Endothelial cell (in vitro differentiated cells): ENCODE data around the gene SFN. TPM values are rescaled to one million over a fixed set of nuclear protein-coding genes. Genes with fewer than 3 reads are reported as not detected.
"Not testable (repeated sequence)": the region's sequence is repeated elsewhere in the genome, so short reads cannot be mapped to it uniquely, and the experiment has no call there.

Experiments
- DNase-seq: peaks from one replicate; pipeline ENCODE4 v3.0.0; 2021; ENCODE audit warnings: low spot score
- H3K27ac Mint-ChIP-seq: one replicate; pipeline ENCODE4 v1.8.0; 2021; ENCODE audit warnings: mixed read lengths, inconsistent platforms; ENCODE audit not compliant: unreplicated experiment
- H3K27me3 Mint-ChIP-seq: one replicate; pipeline ENCODE4 v1.8.0; 2021; ENCODE audit warnings: mild to moderate bottlenecking, moderate library complexity, mixed read lengths, inconsistent platforms; ENCODE audit not compliant: unreplicated experiment
- H3K36me3 Mint-ChIP-seq: one replicate; pipeline ENCODE4 v1.8.0; 2021; ENCODE audit warnings: mild to moderate bottlenecking, low read depth, mixed read lengths, inconsistent platforms; ENCODE audit not compliant: unreplicated experiment
- H3K4me1 Mint-ChIP-seq: one replicate; pipeline ENCODE4 v1.8.0; 2021; ENCODE audit warnings: mild to moderate bottlenecking, mixed read lengths, inconsistent platforms; ENCODE audit not compliant: unreplicated experiment
- H3K4me3 Mint-ChIP-seq: one replicate; pipeline ENCODE4 v1.8.0; 2021; ENCODE audit warnings: mild to moderate bottlenecking, mixed read lengths, inconsistent platforms; ENCODE audit not compliant: unreplicated experiment
- H3K9me3 Mint-ChIP-seq: one replicate; pipeline ENCODE4 v1.8.0; 2021; ENCODE audit warnings: mixed read lengths, inconsistent platforms; ENCODE audit not compliant: unreplicated experiment
- CTCF ChIP-seq: fragments of 200-600 bp; sonication (generic); IDR thresholded peaks from one replicate; pipeline ENCODE4 v1.5.0; 2021; ENCODE audit warnings: antibody characterized with exemption; ENCODE audit not compliant: unreplicated experiment
- total RNA-seq: library from RNA; stranded (reverse); fragmentation: NEBNext Ultra II Directional; extraction: Animal tissue kit (Norgen Biotek cat#: 25700); gene quantifications from one replicate; pipeline ENCODE4 v1.2.1, GENCODE V29; 2021; ENCODE audit not compliant: unreplicated experiment

Gene SFN
- total RNA-seq, 1 donor from 2014 or later: 0.54 TPM

DNA sequence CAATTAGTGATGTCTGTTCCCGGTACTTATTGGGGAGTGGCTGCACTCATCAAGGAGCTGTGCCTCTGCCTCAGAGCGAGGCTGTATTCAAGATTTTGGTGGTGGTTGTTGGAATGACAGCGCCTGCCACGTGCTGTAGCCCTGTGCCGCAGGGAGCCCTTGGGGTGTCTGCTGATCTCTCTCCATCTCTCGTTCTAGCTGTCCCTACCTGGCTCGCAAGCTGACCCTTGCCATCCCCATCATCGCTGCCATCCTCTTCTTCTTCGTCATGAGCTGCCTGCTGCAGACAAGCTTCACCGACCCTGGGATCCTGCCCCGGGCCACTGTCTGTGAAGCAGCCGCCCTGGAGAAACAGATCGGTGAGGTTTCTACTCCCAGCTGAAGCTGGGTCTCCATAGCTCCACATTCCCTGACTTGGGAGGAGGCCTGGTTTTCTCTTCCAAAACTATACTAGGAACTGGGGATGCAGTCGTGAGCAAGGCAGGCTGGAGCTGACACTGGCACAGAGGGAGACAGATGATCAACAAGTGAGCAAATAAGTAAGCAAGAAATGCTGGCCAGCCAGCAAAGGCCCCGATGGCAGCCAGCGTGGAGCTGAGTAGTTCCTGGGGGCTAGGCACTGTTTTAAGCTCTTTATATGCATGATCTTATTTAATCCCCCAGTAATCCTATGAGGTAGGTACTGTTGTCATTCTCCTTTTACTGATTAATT, 30.5 kb upstream of the SFN start:
- Mint-ChIP-seq H3K9me3 (no peaks in the 10 kb centered on the region), H3K36me3 (peaks cover 49% of the 10 kb centered on the region), H3K27me3 (peaks cover 13% of the 10 kb centered on the region), H3K27ac (no peak overlapping the region), H3K4me1 (peaks cover 20% of the 10 kb centered on the region), H3K4me3 (no peak overlapping the region)
- TF ChIP-seq CTCF: no peak
- DNase-seq: no peak

- Mint-ChIP-seq H3K4me1 (peaks cover 10% of the 10 kb centered on the region), H3K9me3 (no peaks in the 10 kb centered on the region), H3K4me3 (peak overlapping the region; percentile 17), H3K27me3 (peaks cover 8% of the 10 kb centered on the region), H3K36me3 (peaks cover 49% of the 10 kb centered on the region), H3K27ac (peak overlapping the region; percentile 5)
- no peak for TF ChIP-seq CTCF
- DNase-seq: no peak
Measured at GRCh38 chr1:26833432-26834405, 29.2 kb upstream of the SFN start.

DNA sequence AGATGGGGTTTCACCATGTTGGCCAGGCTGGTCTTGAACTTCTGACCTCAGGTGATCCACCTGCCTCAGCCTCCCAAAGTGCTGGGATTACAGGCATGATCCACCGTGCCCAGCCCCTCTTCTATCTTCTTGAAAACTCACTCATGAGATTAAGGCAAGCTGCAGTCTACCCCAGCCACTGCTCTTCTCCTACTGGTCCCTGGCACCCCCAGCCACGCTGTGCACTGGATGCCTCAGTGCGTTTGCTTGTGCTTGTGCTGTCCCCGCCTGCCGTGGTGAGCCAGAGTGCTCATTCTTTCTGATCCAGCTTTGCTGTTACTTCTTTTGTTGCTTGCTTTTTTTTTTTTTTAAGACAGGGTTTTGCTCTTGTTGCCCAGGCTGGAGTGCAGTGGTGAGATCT, 25.3 kb upstream of the SFN start:
- H3K36me3 Mint-ChIP-seq: peaks cover 36% of the 10 kb centered on the region
- H3K4me1 Mint-ChIP-seq, H3K27ac Mint-ChIP-seq, H3K9me3 Mint-ChIP-seq, DNase-seq, H3K4me3 Mint-ChIP-seq, H3K27me3 Mint-ChIP-seq: not testable (repeated sequence)

DNA sequence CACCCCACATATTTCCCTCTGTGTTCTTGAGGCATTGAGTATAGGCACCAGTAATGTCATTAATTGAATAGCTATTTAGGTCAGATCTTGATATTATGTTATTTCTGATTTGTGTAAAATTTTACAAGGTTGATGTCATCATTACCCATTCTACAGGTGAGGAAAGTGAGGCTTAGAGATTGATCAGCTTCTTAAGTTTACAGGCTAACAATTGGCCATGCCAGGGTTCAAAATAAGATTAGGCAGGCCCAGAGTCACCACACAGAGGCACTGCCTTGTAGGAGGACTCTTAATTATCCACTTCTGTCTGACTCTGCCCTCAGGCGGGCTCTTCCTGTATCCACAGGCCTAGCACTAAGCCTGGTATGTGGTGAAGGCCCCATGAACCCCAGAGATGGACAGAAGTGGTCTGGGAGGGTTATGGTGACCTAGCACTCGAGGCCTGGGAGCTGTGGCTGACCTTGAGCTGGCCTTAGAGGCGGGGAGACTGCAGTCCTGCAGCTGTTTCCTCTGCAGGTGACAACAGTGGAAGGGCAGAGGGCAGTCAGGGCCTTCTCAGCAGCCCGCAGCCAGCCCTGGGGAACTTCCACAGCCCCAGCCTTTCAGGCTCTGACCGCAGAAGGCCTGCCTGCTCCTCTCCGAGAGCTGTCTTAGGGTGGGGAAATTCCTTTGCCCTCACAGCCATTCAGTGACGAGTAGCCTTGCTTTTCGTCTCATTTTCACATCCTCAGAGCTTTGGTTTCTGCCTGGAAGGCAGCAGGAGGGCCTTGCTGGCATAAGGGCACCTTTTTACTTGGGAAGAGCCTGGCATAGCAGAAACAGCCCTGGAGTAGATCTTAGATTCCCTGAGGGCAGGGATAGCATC, 24.2 kb upstream of the SFN start:
- peak overlapping the region; percentile 48 for H3K4me3 Mint-ChIP-seq
- no peaks in the 10 kb centered on the region for H3K9me3 Mint-ChIP-seq
- H3K36me3 Mint-ChIP-seq: peaks cover 26% of the 10 kb centered on the region
- no peaks in the 10 kb centered on the region for H3K4me1 Mint-ChIP-seq
- no peak overlapping the region for H3K27ac Mint-ChIP-seq
- peaks cover 3% of the 10 kb centered on the region for H3K27me3 Mint-ChIP-seq
- no peak for TF ChIP-seq CTCF
- no peak for DNase-seq

GRCh38 chr1:26839339-26839722, 23.6 kb upstream of the SFN start:
- Mint-ChIP-seq H3K36me3 (peaks cover 22% of the 10 kb centered on the region), H3K27ac (no peak overlapping the region), H3K4me1 (no peaks in the 10 kb centered on the region), H3K27me3 (peaks cover 2% of the 10 kb centered on the region), H3K9me3 (no peaks in the 10 kb centered on the region), H3K4me3 (peak overlapping the region; percentile 21)
- TF ChIP-seq CTCF: no peak
- no peak for DNase-seq
